ENCODE measurements around the gene LEMD1.

Gene LEMD1, protein sequence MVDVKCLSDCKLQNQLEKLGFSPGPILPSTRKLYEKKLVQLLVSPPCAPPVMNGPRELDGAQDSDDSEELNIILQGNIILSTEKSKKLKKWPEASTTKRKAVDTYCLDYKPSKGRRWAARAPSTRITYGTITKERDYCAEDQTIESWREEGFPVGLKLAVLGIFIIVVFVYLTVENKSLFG

DNA sequence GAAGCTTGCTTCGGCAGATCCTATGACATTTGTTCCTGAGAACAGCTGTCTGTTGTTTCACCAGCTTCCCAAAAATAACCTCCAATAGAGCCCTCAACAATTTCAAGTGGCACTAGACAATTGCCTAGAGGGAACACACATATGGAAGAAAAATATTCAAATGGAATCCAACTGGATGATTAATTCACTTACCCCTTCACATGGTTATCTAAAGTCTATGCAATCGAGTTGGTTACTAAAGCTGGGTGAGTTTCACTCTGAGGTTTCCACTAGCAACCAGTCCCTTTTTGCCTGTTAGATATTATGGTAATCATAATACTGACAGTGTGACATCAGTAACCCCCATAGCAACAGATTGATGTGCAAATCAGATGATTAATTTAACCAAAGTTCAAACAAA lies at the start of gene LEMD1:
Gene LEMD1 (minus strand): TSS at position 259 of the 400 bp plus-strand sequence. CDS start 1,520 bp downstream, outside the sequence.
- no peak for DNase-seq

DNA sequence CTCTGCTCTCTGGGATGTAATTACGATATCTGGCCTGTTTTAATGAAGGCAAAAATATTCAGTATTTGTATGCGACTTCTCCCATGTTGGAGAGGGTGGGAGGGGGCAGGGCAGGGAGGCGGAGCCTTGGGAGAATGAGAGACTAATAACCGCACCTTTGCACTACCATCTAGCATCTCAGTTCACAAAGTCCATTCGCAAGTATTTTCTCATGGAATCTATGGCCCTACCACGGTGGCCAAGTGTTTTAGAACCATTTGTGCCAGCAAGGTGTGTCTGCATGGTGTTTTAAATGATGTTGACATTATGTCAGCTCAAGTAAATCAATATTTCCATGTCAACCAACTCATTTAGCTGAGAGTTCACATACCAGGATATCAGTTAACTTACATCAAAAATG lies 48.3 kb upstream of the LEMD1 start:
- no peak for DNase-seq

DNA sequence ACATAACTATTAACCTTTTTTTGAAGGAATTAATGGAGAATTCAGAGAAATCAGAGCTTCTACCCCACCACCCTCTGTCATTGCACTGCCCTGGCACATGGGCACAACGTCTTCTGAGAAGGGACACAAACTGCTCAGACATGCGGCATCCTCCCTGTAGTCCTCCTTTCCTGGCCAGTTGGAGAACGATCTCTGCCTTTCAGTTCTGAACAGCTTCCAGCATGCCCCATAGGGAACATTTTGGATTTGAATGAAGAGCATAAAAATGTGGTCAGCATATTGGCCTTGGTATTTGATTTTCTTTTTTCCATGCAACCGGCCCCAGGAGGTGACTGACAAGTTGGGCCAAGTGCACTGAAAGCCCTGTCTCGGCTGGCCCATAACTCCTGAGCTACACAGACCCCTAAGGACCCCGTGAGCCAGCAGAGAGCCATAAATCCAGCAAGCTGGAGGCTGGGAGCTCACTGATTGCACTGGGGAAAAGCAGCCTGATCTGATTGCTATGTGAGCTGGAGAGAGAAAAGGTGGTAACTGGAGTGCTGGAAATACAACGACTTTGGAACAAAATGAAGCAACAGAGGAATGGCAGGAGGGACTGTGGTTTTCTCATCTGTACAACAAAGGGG lies 44.9 kb upstream of the LEMD1 start:
- DNase-seq, result no peak

DNA sequence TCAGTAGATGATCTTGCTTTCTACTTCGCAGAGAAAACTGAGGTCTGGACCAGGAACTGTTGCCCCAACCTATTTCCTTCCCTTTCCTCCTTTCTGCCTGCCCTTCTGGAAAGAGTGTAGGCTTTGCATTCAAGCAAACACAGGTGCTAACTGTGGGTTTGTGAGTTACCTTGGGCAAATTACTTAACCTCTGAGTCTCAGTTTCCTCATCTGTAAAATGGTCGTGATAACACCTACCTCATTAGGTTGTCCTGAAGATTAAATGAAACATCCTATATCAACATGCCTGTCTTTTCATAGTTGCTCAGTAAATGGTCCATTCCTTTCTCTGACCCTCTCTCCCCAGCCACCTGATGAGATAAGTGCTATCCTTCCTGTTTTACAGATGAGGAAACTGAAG lies 43.5 kb upstream of the LEMD1 start:
- DNase-seq, result no peak

DNA sequence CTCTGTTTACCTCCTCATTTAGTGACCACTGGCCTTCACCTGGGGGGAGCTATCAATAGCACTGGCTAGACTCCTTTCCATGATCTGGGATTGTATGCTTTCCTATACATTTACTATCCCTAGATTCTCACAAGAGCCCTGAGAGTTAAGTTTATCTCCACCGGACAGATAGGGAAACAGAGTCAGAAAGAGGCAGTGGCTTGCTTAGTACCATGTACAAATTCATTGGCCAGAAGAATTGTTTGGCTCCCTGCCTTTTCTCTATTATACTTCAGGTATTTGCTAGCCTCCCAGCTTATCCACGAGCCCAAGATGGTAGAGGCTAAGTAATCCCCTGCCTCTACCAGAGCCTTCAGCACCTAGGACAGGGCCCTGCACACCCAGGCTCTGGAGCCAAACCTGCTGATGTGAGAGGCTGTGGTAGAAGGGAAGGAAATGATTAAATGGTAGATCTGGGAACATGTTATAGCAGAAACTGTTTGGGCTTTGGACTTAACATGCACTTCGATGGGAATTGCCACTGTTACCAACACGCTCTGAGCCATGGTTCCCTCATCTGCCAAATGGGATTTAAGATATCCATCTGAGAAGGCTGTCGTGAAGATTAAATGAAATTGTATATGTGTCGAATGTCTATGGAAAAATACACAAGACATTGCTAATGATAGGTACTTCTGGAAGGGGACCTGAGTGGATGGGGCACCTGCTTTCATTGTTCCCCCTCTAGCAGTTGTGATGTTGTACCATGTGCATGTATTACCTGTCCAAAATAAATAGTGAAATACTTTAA lies 37.1 kb upstream of the LEMD1 start:
- DNase-seq, result no peak

DNA sequence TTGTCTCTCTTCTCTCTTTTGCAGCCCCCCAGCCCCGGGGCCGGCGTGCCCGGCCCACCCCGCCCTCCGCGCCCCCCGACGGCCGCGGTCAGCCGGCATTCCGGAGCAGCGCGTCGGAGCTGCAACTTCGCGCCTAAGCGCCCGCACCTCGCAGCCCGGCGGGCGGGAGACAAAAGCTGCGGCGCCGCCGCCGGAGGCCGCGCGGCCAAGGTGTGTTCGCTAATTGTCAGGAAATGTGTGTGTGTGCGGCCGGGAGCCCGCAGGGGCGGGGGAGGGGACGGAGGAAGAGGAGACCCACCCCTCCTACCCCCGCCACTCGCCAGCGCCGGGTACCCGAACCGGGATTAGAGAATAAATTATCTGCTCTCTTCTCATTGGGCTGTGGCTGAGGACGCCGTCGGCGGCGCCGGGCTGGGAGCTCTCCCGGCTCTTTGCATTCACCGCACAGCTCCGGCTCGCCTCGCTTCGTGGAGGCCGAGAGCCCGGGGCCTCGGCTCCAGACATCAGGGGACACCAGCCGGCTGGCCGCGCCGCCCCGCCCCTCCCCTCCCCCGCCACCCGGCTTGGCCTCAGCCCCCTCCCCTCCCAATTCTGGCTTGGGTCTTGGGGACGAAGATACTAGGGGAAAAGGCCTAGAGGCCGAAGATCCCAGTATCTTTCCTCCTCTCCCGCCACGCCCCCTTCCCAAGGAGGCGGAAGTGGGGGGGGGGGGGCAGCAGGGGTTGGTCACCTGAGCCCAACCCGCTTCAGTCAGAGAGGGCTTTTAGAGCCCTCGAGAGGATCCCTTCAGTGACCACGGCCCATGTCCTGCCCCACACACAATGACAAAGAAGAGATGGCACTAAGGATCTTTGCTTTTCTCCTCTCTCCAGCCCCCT lies 35.3 kb upstream of the LEMD1 start:
- DNase-seq, result no peak

DNA sequence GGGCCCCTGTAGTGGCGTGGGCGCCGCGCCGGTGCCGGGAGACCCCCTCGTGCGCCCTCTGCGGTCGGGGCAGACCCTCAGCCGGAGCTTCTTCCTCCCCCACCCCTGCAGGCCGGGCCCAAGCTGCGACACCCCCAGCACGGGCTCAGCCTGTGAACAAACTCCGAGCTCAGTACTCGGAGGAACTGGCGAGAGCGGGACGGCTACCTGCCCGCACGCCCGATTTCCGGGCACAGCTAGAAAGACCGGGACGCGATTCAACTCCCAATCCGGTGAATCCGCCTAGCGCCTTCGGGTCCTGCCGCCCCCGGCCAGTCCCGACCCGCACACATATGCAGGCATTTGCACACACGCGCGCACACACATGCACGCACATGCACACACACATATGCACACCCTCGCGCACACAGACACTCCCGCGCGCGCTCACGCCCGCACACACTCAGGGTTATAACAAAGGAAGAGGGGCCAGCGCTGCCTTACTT lies 34.6 kb upstream of the LEMD1 start:
- no peak for DNase-seq

DNA sequence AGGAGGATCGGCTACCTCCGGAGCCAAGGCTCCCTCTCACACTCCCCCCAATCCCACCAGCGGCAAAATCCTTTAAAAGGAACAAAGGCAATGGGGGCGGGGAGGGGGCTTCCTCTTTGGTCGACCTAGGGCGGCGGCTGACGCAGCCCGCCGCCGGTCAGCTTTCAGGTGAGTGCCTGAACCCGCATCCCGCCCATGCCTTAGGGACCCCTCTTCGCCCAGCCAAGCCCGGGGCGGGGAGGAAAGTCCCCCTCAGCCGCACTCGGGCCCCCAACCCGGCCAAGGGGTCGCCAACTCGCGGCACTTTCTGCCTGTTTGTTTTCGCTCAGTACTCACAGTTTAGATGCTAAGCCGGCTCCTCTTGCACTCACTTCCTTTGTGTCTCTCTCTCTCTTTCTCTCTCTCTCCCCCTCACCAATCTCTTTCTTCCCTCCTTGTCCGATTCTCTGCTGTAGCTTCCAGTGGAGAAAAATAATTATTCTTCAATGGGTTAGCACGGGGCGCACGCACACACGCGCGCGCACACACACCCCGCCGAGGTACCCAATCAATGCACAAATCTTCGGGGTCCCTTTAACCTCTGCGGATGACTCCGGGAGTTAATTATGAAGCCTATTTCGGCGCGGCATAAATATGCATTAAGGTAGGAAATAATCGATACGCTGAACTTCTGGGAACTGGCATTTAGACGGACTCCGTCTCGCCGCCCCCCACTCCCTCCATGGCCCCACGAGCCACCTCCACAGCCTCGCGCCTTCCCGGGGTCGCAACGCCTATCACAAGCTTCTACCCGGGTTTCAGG lies 33.9 kb upstream of the LEMD1 start, which contains the start of gene BLACAT1:
Gene BLACAT1 (minus strand): TSS at position 465 of the 802 bp plus-strand sequence.
- no peak for DNase-seq

DNA sequence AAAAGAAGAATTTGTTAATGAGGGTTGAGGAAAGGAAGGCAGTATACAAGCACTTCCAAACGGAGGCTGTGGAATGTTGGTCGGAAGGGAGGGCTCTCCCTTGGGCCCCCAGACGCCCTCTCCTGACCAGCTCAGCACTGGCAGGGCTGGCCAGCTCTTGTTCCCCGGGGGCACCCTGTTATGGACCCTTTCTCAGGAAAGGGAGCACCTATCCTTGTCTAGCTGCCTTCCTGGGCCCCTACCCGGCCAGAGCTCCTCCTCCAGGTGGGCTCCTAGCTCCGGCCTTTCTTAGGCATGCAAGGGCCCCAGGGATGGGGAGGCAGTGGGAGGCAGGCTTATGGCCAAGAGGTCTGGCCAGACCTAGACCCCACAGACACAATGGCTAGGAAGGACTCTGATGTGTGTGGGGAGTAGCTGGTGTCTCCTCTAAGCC lies 33.1 kb upstream of the LEMD1 start:
- DNase-seq, result no peak

DNA sequence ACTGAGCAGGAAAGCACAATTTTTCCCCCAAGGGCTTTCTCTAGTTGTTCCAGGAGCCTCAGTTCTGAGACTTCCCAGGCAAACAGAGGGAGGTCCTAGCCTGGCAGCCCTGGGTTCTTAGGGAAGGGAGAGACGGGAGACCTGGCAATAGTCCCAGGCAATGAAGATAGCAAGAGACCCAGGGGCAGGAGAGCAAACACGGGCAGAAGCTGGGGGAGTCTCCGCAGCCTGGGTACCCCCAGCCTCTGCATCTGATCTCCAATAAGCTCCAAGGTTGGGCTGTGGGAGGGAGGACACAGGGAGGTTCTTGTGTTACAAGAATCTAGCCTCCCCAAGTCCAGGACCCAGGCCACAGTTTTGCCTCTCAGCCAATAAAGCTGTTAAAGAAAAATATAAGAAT lies 31.6 kb upstream of the LEMD1 start:
- no peak for DNase-seq

DNA sequence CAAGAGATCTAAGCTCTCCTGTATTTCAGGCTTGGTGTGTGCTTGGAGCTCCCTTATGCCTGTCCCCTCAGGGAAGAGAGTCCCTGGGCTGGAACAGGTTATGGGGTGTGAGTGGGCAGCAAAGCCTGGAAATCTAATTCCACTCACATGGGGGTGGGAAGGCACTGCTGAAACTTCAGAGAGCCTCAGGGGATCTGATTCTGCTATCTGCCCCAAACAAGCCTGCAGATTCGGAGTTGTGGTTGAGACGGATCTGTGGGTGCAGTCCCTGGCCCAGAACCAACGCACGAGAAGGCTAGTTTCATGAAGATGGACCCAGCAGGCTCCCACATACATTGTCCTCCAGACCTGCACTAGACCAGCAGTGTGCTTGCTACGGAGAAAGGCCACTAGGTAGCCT lies 31.1 kb upstream of the LEMD1 start:
- no peak for DNase-seq

DNA sequence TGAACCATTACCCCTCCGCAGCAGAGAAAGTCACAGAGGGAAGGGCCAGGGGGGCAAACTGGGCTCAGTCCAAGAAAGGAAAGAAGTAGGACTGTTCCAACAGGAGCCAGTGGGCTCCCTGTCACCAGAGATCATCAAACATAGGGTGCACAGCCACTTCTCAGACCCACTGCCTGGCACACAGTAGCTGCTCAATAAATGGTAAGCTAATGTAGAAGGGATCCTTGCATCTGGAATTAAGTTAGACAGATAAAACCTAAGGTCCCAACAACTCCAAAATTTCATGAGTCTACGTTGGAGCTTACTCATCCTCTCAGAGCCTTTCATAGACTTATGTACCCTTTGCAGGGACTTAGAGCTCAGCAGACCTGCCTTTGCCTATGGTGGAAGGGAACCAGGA lies 30.5 kb upstream of the LEMD1 start:
- no peak for DNase-seq

DNA sequence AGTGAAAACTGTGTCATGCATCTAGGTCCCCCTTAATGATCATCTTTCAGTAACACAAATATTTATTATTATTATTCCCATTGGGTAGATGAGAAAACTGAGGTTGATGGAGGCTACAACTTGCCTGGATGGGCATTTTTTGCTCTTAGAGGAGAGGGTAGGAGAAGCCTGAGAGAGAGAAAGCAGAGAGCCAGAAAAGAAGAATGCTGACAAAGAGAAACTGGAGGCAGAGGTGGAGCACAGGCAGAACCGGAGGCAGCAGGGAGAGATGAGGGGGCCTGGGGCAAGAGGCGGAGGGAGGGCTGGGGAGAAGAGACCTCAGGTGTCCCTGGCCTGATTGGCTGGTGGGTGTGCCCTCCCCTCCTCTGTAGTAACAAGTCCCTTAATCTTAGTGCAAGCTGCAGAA lies 29.9 kb upstream of the LEMD1 start:
- DNase-seq, result no peak

DNA sequence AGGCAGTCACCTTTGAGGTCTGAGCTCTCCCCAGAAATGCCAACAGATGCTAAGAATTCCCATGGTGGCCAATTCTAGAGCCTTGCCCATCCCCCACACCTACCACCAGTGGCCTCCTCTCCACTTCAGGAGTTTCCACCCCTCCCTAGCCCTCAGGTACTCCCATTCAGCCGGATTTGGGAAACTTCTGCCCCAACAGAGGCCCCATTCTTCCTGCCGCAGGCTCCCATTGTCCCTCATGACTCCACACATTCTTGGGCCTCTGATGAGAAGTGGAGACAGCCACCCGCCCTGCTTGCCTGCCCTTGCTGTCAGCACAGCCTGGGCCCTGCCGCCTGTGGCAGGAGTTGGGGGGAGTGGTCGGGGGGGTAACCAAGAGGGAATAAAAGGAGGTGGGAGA lies 29.3 kb upstream of the LEMD1 start:
- no peak for DNase-seq

DNA sequence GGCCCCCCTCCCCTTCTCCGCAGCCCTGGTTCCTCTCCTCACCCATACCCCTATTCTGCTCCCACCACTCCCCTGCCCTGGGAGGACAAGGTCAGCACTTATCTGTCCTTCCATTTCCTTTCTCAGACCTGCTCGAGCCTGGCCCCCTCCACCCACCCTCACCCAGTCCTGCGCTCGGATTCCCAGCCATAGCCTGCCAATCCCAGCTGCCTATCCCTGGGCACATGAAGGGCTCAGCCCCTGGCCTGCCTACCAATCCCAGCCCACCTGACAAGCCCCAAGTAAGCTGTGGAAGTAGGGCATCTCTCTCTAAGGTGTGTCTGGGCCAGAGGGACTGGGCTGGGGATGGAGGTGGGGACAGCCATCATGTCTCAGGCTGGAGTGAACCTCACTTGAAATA lies 28.6 kb upstream of the LEMD1 start:
- DNase-seq, result no peak

DNA sequence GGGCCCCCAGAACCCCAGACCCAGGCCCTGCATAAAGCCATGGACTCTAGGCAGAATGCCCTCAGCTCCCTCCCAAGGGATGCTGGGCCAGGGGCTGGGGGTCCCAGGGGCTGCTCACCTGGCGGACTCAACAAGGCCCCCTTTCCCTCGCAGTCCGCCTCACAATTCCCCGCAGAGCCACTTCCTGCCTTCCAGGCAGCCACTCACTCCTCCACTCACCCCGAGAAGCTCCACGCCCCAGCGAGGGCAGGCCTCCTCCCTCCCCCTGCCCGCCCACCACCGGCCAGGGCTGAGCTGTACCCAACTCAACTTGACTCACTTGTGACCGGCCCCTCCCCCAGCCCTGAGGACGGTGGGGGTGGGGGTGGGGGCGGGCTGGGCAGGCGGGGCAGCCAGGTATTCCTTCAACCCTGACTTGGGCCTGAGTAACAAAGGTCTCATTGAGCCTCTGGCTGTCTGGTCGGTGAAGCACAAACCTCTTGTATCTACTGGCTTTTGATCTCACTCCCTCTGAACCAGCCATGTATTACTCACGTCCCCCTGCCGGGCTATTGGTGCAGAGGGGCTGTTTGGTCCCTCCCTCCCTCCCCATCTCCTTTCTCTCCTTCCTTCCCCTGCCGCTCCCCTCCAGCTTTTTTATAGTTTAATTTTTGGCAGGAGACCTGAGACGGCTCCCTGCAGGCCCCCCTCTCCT lies 28.0 kb upstream of the LEMD1 start:
- no peak for DNase-seq

DNA sequence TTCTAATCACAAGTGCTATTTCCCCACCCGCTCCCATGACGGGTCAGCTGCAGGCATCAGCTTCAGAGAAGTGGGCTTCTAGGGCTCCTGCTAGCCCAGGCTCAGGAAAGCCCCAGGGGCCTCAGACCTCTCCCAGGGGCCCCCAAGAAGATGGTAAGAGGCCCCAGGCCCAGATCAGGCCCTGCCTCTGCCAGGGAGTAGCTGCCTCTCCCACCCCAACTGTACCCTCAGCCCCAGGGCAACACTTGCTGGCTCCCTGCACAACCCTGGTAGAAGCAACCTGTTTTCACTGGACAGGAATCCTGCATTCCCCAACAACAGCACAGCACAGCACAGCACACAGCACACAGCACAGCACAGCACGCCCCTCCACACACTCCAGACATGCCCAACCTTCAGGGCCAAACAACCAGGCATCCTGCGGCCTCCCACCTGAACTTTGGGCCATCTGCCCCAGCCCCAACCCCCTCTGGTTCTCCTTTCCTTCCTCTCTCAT lies 27.4 kb upstream of the LEMD1 start:
- DNase-seq, result no peak

DNA sequence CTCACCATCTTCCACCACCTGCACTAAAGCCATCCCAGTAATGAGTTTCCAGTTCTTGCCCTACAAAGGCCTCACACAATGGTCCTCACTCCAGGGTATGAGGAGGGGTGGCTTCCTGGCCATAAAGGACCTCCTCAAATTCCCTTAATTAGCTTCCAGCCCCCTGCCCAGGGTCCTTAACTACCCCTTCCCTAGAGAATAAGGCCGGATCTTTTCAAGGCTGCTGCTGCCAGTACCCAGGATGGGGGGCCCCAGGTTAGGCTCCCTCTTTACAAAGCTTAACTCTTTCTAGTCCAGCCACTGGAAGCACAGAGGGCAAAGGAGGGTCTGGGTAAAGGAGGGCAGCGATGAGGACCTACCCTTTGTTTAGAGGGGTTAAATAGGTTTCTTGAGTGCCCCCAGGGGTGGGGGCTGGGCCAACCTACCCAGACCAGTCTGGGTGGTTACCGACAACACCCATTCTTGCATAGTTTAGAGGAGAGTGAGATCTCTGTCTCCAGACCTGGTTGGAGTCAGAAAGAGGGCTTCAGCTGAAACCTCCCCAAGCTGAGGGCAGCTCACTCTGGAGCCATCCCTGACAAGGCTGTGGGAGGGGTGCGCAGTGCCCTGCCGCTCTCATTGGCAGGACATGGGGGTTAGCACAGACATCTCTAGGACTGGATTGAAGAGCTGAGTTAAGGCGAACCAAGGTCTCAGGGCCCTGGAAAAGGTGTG lies 26.8 kb upstream of the LEMD1 start:
- no peak for DNase-seq

DNA sequence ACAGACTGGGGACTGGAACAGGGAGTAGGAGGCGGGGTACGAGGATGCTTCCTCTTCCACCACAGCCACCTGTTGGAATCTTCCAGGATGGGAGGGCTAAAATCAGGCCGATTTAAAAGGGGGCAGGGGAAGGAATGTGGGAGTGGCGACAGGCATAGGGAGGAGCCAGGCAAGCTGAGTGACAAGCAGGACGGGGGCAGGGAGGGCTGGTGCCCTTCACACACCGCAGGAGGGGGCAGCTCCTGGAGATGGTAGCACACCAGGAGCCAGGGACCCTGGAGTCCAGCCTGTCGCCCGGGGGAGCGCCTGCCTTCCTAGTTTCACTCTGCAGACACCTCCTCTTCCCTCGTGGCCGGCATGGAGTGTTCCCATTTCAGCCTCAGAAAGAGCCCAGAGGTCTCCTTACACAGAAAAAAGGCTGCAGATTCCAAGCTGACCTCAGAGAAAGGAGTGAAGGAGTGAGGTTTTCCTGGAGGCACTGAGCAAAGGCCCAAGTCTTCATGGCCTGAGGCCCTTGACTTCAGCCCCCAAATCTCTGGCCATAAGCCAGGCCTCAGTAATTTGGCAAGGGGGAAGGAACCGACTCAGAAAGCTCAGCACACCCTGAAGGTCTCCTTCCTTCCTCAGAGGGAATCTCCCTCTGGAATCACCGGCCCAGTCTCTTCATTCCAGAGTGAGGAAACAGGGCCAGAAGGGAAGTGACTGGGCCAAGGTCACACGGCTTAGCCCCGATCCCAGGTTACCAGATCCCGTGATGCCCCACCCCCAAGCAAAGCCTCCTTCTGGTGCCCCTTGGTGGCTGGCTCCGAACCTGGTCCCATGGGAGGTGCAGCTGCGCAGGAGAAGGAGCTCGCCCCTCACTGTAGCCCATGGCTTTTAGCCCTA lies 25.8 kb upstream of the LEMD1 start:
- no peak for DNase-seq

DNA sequence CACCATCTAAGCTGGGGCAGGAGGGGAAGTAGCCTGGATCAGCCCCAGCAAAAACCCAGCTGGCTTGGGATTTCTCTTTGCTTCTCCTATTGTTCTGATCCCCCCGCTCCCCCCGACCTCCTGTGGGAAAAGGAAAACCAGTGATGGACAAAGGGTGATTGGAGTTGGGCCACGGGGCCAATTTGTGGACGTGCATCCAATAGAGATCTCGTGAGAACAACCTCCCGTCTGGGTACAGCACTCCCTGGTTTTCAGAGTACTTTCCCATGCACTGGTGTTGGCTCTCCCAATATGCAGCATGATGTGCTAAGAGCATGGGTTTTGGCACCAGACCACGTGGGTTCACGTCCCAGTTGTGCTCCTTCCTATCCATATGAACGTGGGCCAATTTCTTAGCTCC lies 25.0 kb upstream of the LEMD1 start:
- DNase-seq, result no peak
